ENCODE measurements around the gene GATAD2B.
"Not testable (repeated sequence)": the region's sequence is repeated elsewhere in the genome, so short reads cannot be mapped to it uniquely, and the experiment has no call there.

Gene GATAD2B

DNA sequence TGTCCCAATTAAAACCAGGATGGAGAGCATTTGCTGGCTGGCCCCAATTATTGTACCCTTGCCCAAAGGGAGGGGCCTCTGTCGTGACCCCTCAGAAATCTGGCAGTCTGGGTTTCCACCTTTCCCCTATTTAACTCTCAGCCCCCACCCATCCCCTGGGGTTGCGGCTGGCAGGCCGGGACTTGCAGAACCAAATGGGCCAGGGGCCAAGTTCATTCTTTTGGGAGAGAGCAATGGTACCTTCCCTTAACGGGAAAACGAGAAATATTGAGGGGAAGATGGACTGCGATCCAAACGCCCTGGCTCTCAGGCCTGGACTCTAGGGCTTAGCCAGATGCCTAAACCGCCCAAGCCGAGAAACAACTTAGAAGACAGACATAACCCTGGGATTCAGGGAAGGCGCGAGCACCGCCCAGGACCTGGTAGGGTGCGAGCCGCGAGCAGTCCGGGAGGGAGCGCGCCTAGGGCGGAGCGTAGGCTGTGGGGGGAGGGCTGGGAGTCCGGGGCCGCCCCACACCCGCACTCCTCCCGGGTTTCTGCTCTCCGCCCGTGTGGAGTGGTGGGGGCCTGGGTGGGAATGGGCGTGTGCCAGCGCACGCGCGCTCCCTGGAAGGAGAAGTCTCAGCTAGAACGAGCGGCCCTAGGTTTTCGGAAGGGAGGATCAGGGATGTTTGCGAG is 147.9 kb downstream of the GATAD2B start, which contains the start of gene SLC27A3:
Gene SLC27A3, plus strand, starts transcription at position 628 of the 678 bp plus-strand sequence. CDS start 91 bp downstream, outside the sequence.
- no peak within 1 kb of the TSS for H3K27ac Mint-ChIP-seq
- DNase-seq = no peak
- no peaks in the 10 kb centered on the region for H3K9me3 Mint-ChIP-seq
- no peaks in the 10 kb centered on the region for H3K27me3 Mint-ChIP-seq
- H3K4me3 Mint-ChIP-seq = peak within 1 kb of the TSS; percentile 75
- H3K4me1 Mint-ChIP-seq (ENCODE audit: low read depth) = peaks cover 28% of the 10 kb centered on the region
- peaks cover 39% of the 10 kb centered on the region for H3K36me3 Mint-ChIP-seq (ENCODE audit: low read depth)

GRCh38 chr1:153774026-153774595 is 148.7 kb downstream of the GATAD2B start:
- Mint-ChIP-seq H3K4me1 (ENCODE audit: low read depth) (peaks cover 28% of the 10 kb centered on the region), H3K4me3 (no peak overlapping the region), H3K36me3 (ENCODE audit: low read depth) (peaks cover 47% of the 10 kb centered on the region), H3K27me3 (no peaks in the 10 kb centered on the region), H3K27ac (peak overlapping the region; percentile 24), H3K9me3 (no peaks in the 10 kb centered on the region)
- DNase-seq = no peak

DNA sequence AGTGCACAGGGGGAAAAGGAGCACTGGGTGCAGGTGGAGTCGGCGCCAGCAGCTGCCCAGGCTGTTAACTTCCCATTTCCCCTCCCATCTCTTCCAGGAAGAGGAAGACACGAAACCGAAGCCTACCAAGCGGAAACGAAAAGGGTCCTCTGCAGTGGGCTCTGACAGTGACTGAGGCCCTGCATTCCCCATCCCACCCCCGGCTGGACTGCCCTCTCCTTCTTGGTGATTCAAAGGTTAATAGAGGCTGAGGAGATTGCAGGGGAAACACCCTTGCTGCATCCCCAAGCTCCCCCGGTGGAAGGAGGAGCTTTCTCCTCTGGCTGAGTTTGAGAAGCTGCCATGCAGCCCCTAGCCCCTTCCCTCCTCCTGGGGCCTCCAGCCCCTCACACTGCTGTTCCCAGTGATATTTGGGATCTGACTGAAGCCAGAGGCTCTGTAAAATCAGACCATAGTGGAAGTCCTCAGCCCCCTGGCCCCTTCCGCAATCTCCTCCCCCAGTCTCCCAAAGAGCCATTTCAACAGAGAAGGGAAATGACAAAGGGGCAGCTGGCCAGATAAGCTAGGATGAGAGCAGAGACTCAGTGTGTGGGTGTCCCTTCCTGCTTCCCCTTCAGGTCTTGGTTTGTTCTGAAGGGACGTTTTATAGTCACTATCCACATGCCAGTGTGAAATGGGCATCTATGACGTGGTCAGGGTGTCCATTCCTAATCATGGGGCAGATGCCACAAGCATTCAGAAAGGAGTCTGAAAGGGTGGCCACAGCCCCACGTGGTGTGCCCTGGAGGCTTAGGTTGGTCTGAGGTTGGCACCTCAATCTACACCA is 149.5 kb downstream of the GATAD2B start:
- peaks cover 28% of the 10 kb centered on the region for H3K4me1 Mint-ChIP-seq (ENCODE audit: low read depth)
- no peak for DNase-seq
- H3K9me3 Mint-ChIP-seq = no peaks in the 10 kb centered on the region
- H3K36me3 Mint-ChIP-seq (ENCODE audit: low read depth) = peaks cover 55% of the 10 kb centered on the region
- H3K4me3 Mint-ChIP-seq = no peak overlapping the region
- no peaks in the 10 kb centered on the region for H3K27me3 Mint-ChIP-seq
- H3K27ac Mint-ChIP-seq = peak overlapping the region; percentile 24

GRCh38 chr1:153771841-153772593 is 150.8 kb downstream of the GATAD2B start:
- Mint-ChIP-seq H3K4me1 (ENCODE audit: low read depth) (peaks cover 27% of the 10 kb centered on the region), H3K9me3 (no peaks in the 10 kb centered on the region), H3K27me3 (no peaks in the 10 kb centered on the region), H3K4me3 (no peak overlapping the region), H3K27ac (no peak overlapping the region), H3K36me3 (ENCODE audit: low read depth) (peaks cover 67% of the 10 kb centered on the region)
- DNase-seq = no peak

- H3K36me3 Mint-ChIP-seq (ENCODE audit: low read depth) = peaks cover 74% of the 10 kb centered on the region
- H3K9me3 Mint-ChIP-seq = no peaks in the 10 kb centered on the region
These were observed 151.5 kb downstream of the GATAD2B start for GRCh38 chr1:153771261-153771660.

DNA sequence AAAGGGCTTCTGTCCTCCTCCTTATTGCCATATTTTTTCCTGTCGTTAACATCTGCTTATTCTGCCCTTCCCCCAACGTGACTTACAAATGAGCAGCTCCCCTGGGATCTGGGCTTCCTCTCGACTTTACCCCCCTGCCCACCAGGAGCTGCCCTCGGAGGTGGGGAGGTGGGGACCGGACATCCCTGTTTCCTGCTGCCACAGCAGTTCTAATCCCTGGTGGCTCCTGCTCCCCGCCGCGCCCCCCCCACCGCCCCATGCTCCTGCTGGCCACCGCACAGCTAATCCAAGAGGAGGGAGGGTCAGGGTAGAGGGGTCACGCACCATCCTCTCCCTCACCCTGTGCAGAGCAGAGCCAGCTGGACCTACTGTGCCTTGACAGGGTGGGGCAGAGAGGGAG is 152.0 kb downstream of the GATAD2B start:
- peaks cover 78% of the 10 kb centered on the region for H3K36me3 Mint-ChIP-seq (ENCODE audit: low read depth)
- peaks cover 19% of the 10 kb centered on the region for H3K4me1 Mint-ChIP-seq (ENCODE audit: low read depth)
- H3K4me3 Mint-ChIP-seq = no peak overlapping the region
- H3K9me3 Mint-ChIP-seq = no peaks in the 10 kb centered on the region
- DNase-seq = no peak
- no peak overlapping the region for H3K27ac Mint-ChIP-seq
- H3K27me3 Mint-ChIP-seq = no peaks in the 10 kb centered on the region

More at GRCh38 chr1:153771261-153771660, 151.5 kb downstream of the GATAD2B start:
- Mint-ChIP-seq H3K4me1 (ENCODE audit: low read depth) (peaks cover 21% of the 10 kb centered on the region), H3K27me3 (no peaks in the 10 kb centered on the region), H3K27ac (no peak overlapping the region), H3K4me3 (no peak overlapping the region)
- DNase-seq = no peak

- peak overlapping the region; percentile 35 for H3K27ac Mint-ChIP-seq
These were observed 153.6 kb downstream of the GATAD2B start for GRCh38 chr1:153769221-153769620.

DNA sequence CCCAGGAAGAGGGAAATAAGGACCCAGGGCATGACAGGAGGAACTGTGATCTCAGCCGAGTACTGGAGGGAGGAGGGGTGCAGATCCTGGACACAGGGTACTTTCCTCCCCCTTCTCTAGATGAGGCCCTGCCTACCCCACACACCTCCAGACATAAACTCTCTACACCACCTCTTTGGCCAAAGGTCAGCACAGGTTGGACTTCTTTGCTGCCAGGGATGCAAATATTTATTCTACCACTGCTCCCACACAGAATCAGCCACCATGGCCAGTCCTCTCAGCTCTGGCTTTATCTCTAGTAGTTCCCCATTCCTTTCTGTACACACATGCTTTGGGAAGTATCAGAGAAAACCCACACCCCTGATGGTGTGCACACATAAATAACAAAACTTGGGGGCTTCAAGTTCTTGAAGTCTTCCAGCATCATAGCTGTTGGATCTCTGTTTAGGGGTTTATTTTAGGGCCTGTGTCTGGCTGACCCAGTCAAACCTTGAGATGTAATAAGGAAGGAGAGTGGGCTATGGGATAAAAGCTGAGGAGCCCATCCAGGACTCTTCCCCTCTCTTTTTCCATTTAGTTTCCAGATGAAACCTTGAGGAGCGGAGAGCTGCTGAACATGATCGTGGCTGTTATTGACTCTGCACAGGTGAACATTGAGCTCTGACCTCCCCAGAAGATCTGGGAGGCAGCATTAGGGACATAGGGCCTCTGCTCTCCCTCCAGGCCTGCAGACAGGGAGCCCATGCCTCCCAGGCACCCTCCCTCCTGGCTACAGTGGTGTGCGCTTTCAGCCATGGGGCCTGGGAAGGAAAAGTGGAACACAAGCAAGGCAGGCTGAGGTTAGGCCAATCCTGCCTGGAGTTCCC is 154.2 kb downstream of the GATAD2B start:
- peaks cover 2% of the 10 kb centered on the region for H3K4me1 Mint-ChIP-seq (ENCODE audit: low read depth)
- H3K9me3 Mint-ChIP-seq = no peaks in the 10 kb centered on the region
- no peak overlapping the region for H3K4me3 Mint-ChIP-seq
- no peak overlapping the region for H3K27ac Mint-ChIP-seq
- DNase-seq = no peak
- H3K36me3 Mint-ChIP-seq (ENCODE audit: low read depth) = peaks cover 86% of the 10 kb centered on the region
- no peaks in the 10 kb centered on the region for H3K27me3 Mint-ChIP-seq

More at GRCh38 chr1:153769221-153769620, 153.6 kb downstream of the GATAD2B start:
- Mint-ChIP-seq H3K4me3 (no peak overlapping the region), H3K27me3 (no peaks in the 10 kb centered on the region), H3K4me1 (ENCODE audit: low read depth) (peaks cover 9% of the 10 kb centered on the region), H3K36me3 (ENCODE audit: low read depth) (peaks cover 86% of the 10 kb centered on the region), H3K9me3 (no peaks in the 10 kb centered on the region)
- DNase-seq = no peak

- Mint-ChIP-seq H3K4me3 (no peak overlapping the region), H3K36me3 (ENCODE audit: low read depth) (peaks cover 86% of the 10 kb centered on the region), H3K9me3 (no peaks in the 10 kb centered on the region), H3K27me3 (no peaks in the 10 kb centered on the region), H3K27ac (no peak overlapping the region), H3K4me1 (ENCODE audit: low read depth) (no peaks in the 10 kb centered on the region)
- DNase-seq = no peak
These were observed 155.3 kb downstream of the GATAD2B start for GRCh38 chr1:153767519-153767918.

DNA sequence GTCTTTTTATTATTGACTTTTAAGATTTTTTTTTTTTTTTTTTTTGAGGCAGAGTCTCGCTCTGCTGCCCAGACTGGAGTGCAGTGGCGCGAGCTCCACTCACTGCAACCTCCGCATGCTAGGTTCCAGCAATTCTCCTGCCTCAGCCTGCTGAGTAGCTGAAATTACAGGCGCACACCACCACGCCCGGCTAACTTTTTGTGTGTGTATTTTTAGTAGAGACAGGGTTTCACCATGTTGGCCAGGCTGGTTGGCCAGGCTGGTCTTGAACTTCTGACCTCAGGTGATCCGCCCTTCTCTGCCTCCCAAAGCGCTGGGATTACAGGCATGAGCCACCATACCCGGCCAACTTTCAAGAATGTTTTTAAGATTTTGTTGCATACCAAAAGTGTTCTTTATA is 156.1 kb downstream of the GATAD2B start:
- peaks cover 89% of the 10 kb centered on the region for H3K36me3 Mint-ChIP-seq (ENCODE audit: low read depth)
- not testable (repeated sequence) for H3K27ac Mint-ChIP-seq; H3K4me3 Mint-ChIP-seq; H3K9me3 Mint-ChIP-seq; H3K27me3 Mint-ChIP-seq; H3K4me1 Mint-ChIP-seq (ENCODE audit: low read depth); DNase-seq

GRCh38 chr1:153764310-153764709 is 158.5 kb downstream of the GATAD2B start:
- Mint-ChIP-seq H3K36me3 (ENCODE audit: low read depth) (peaks cover 95% of the 10 kb centered on the region), H3K9me3 (no peaks in the 10 kb centered on the region), H3K4me1 (ENCODE audit: low read depth) (no peaks in the 10 kb centered on the region), H3K4me3 (no peak overlapping the region), H3K27me3 (no peaks in the 10 kb centered on the region), H3K27ac (no peak overlapping the region)
- no peak for DNase-seq

DNA sequence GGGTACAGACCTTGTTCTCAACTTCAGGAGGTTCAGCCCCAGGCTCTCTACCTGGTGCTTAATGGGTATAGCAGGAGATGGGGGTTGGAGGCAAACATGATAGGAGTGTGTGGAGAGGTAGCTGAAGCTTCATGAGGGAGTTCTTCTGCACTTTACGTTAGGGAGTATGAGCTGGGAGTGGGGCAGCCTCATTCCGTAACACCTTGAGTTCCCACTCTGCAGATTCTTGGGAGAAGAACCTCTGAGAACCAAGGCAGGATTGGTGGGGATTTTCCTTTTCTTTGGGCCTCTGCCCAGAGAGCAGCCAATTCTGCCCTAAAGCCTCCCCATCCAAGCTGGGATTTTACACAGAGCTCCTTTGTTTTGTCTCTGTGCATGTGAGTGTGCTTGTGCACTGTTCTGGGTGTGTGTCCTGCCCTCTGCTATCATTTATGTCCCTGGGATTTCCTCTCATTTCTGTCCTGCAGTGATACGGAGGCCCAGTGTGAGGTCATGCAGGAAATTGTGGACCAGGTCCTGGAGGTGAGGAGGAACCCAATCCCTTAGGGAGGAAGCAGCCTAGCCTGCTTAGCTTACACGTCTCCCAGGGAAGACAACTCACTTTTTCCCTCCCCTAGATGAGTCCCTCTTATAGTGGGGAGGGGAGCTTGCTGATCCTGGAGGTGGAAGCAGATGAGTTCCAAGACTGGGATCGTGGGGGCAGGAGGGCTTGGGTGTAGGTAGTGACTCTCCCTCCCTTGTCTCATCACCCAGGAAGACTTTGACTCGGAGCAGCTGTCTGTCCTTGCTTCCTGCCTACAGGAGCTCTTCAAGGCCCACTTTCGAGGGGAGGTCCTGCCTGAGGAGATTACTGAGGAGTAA is 159.2 kb downstream of the GATAD2B start:
- Mint-ChIP-seq H3K4me1 (ENCODE audit: low read depth) (no peaks in the 10 kb centered on the region), H3K4me3 (no peak overlapping the region), H3K9me3 (no peaks in the 10 kb centered on the region), H3K27me3 (no peaks in the 10 kb centered on the region), H3K36me3 (ENCODE audit: low read depth) (peaks cover 94% of the 10 kb centered on the region), H3K27ac (peak overlapping the region; percentile 50)
- DNase-seq = no peak

DNA sequence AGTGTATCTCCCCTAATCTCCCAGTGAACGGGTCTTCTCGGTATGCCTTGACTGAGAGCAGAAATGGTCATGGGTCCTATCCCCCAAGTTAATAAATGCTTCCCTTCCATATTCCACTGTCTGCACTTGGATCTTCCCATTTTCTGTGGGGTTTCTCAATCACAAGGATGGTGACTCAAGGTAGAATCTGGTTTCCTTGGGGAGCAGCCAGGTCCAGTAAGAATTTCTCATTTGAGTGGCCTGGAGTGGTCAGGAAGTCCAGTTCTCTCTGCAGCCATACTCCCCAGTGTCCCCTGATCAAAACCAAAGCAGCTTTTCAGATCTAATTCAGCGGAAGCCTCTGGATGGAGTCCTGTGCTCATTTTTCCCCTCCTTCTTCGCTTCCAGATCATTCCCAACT is 162.3 kb downstream of the GATAD2B start:
- Mint-ChIP-seq H3K27ac (no peak overlapping the region), H3K4me1 (ENCODE audit: low read depth) (no peaks in the 10 kb centered on the region), H3K4me3 (no peak overlapping the region), H3K27me3 (no peaks in the 10 kb centered on the region), H3K36me3 (ENCODE audit: low read depth) (peaks cover 94% of the 10 kb centered on the region), H3K9me3 (no peaks in the 10 kb centered on the region)
- DNase-seq = no peak
